ENCODE data around the gene DUOX1.

DNA sequence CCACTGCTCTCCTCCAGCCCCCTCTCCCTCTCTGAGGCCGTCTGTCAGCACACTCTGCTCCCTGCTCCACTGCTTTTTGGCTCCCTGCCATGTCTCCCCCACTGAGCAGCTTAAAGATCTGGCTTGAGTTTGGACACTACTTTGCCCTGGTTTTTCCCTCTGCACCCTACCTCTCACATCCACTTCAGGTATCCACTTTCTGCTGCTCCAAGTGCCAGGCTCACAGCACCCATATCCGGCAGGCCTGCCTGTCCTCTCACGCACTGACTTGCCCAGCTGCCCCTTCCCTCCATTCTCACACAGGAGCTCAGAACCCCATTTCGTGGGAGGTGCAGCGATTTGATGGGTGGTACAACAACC is 3.7 kb downstream of the DUOX1 start:
- no peak for TF ChIP-seq EP300 (IDR thresholded peaks at IDR 0.05)
- TF ChIP-seq, protein P1, sequence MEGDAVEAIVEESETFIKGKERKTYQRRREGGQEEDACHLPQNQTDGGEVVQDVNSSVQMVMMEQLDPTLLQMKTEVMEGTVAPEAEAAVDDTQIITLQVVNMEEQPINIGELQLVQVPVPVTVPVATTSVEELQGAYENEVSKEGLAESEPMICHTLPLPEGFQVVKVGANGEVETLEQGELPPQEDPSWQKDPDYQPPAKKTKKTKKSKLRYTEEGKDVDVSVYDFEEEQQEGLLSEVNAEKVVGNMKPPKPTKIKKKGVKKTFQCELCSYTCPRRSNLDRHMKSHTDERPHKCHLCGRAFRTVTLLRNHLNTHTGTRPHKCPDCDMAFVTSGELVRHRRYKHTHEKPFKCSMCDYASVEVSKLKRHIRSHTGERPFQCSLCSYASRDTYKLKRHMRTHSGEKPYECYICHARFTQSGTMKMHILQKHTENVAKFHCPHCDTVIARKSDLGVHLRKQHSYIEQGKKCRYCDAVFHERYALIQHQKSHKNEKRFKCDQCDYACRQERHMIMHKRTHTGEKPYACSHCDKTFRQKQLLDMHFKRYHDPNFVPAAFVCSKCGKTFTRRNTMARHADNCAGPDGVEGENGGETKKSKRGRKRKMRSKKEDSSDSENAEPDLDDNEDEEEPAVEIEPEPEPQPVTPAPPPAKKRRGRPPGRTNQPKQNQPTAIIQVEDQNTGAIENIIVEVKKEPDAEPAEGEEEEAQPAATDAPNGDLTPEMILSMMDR (IDR thresholded peaks at IDR 0.05): no peak

Measured in tibial nerve (tissue), 4 donors.